Fibroblast of peridontal ligament (primary cell): ENCODE data around the gene YWHAB.
"Not testable (repeated sequence)": the region's sequence is repeated elsewhere in the genome, so short reads cannot be mapped to it uniquely, and the experiment has no call there.

ENCODE experiments used
- DNase-seq: peaks from one replicate; pipeline ENCODE4 v3.0.0-alpha.2; 2010; ENCODE audit errors: extremely low read depth

Gene YWHAB

GRCh38 chr20:44885392-44886265 is at the start of gene YWHAB:
TSS of gene YWHAB (plus strand) at chr20:44885705. CDS start at chr20:44901534, 15,829 bp downstream.
- DNase-seq: peak; percentile 93

- no peak for DNase-seq
These were observed 48.8 kb upstream of the YWHAB start for GRCh38 chr20:44836601-44837120.

GRCh38 chr20:44837946-44838345 is 47.6 kb upstream of the YWHAB start:
- DNase-seq: no peak

GRCh38 chr20:44838521-44838920 is 47.0 kb upstream of the YWHAB start:
- DNase-seq: no peak

GRCh38 chr20:44839481-44839880 is 46.0 kb upstream of the YWHAB start:
- DNase-seq: no peak

- no peak for DNase-seq
These were observed 44.7 kb upstream of the YWHAB start for GRCh38 chr20:44840826-44841225.

- DNase-seq: no peak
These were observed 43.5 kb upstream of the YWHAB start for GRCh38 chr20:44841955-44842354.

- no peak for DNase-seq
These were observed 41.6 kb upstream of the YWHAB start for GRCh38 chr20:44843876-44844275.

- no peak for DNase-seq
These were observed 37.1 kb upstream of the YWHAB start for GRCh38 chr20:44848254-44849015.

GRCh38 chr20:44849703-44850102 is 35.8 kb upstream of the YWHAB start:
- DNase-seq: peak; percentile 5

GRCh38 chr20:44850272-44850671 is 35.2 kb upstream of the YWHAB start:
- DNase-seq: no peak

GRCh38 chr20:44850837-44851236 is 34.7 kb upstream of the YWHAB start:
- DNase-seq: no peak

GRCh38 chr20:44851545-44851944 is 34.0 kb upstream of the YWHAB start:
- DNase-seq: no peak

GRCh38 chr20:44856442-44856841 is 29.1 kb upstream of the YWHAB start:
- no peak for DNase-seq

GRCh38 chr20:44856856-44857448 is 28.6 kb upstream of the YWHAB start:
- DNase-seq: no peak

- DNase-seq: peak; percentile 39
These were observed 26.7 kb upstream of the YWHAB start for GRCh38 chr20:44858606-44859360.

- DNase-seq: peak; percentile 65
These were observed 23.9 kb upstream of the YWHAB start for GRCh38 chr20:44861531-44862006.

GRCh38 chr20:44862286-44862685 is 23.2 kb upstream of the YWHAB start:
- DNase-seq: no peak

- not testable (repeated sequence) for DNase-seq
These were observed 22.0 kb upstream of the YWHAB start for GRCh38 chr20:44863365-44864084.

- DNase-seq: not testable (repeated sequence)
These were observed 21.0 kb upstream of the YWHAB start for GRCh38 chr20:44864493-44864892.
